NOMO-1 treated with DMSO at 0.1 percent for 48 hours (cell line): Measurements from ENCODE around the gene STK11.
A peak's percentile ranks its signal among the peaks of the same experiment; 100 is the strongest.

Experiments used
- DNase-seq: peaks from one replicate; lab custom pipeline; 2025; ENCODE audit not compliant: unreplicated experiment; lab: John Stamatoyannopoulos, UW

The STK11 gene

GRCh38 chr19:1272423-1273262 lies 67.1 kb downstream of the STK11 start:
- no peak for DNase-seq

DNA sequence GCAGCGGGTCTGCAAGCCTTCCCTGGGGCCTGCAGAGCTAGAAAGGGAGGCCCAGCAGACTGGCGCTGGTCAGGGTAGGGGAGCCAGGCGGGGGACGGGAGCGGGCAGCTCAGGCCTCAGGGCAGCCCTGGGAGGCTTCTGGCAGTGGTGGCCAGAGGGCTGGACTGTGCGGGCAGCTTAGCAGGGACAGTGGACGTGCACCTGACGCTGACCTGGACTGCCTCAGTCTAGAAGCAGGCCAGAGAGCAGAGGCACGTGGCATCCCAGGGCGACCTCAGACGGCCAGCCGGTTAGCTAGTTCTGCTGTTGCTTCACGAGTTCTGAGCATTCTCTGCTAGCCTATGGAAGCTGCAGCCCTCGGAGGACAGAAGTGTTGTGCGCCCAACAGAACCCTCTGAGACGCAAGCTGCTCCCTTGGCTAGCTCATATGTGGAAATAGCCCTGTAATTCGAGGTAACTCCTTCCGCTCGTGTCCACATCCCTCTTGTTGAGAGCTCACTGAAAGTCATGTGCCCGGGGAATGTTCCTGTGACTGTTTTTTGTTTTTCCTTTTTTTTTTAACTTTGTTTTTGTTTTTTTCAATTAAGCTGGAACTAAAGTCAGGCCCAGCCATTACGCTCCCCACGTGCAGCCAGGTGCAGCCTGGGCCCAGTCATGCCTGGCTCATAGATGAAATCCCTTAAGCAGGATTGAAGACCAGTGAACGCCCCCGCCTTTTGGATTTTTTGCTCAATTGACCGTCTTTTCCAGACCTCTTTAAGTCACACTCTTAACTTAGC lies 67.9 kb downstream of the STK11 start:
- no peak for DNase-seq

DNA sequence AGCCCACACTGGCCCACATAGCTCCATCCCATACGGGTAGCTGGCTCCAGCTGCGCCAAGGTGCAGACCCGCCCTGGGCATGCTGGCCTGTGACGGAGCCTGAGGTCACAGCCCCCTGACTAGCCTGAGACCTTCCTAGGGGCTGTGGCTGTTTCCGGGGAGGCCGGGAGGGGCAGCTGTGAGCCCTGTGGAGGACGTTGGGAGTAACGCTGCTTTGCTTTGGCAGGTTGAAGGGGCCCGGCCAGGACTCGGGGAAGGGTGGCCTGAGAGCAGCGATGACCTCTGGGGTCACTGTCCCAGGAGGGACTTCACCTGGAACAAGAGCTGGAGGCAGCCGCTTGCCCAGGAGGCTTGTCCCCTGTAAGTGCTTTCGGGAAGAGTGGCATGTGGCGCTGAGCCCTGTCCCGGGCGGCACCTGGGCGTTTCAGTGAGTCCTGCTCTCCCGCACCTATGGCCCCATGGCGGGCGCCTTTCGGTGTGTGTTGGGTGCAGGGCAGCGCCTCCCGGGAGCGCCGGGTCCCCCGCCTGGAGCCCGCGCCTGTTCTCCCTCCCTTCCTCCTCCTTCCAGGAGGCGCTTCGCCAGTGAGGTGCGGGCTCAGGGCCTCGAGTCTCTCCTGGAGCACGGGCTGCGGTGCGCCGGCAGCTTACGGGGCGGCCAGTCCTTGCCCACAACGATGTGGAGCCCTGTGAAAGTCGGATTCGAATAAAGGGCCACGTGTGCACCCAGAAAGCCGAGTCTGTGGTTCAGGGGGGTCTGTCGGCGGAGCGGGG lies 68.7 kb downstream of the STK11 start:
- DNase-seq = no peak

DNA sequence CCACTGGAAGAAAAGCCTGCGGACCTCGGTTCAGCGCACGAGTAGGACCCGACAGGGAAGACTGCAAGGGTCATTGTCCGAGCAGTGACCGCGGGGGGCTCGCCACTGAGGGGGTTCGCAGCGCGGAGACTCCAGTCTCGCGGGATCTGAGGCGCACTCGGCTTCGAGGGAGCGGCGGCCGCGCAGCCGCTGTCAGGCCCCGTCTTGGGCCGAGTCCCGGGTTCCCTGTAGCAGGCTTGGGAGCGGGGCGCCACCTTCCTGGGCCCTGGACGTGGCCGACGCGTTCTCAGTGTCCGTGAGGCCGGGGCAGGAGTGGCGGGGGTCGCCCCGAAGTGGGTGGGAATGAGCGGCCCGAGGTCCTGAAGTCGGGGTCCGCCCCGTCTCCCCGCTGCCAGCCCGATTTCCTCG lies 69.3 kb downstream of the STK11 start:
- DNase-seq = no peak

DNA sequence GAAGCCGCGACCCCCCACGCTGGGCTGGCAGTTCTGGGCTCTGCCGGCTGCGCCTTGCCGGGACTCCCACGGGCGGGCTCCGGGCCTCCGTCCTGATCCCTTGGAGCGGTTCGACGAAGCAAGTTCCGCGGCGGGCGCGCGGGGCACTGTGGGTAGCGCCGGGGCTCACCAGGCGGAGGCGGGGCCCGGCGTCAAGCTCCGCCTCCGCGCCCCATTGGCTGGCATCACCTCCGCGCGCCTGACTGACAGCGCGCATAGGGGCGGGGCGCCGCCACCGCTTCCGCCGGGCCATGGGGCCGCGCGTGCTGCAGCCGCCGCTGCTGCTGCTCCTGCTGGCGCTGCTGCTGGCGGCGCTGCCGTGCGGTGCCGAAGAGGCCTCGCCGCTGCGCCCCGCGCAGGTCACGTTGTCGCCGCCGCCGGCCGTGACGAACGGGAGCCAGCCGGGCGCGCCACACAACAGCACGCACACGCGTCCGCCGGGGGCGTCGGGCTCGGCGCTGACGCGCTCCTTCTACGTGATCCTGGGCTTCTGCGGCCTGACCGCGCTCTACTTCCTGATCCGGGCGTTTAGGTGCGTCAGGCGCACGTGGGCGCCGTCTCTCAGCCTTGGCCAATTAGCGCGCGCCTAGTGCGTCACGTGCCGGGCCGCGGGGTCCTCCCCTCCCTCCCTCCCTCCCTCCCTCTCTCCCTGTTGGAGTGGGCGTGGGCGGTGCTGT lies 69.8 kb downstream of the STK11 start, which contains the start of gene FAM174C:
FAM174C (plus strand) TSS at position 271 of the 716 bp plus-strand sequence; CDS start at position 291, 20 bp downstream.
- peak; percentile 92 for DNase-seq

- DNase-seq = no peak
Measured at GRCh38 chr19:1275976-1276627, 70.5 kb downstream of the STK11 start.

- no peak for DNase-seq
Measured at GRCh38 chr19:1276628-1277022, 71.0 kb downstream of the STK11 start.

- DNase-seq = no peak
Measured at GRCh38 chr19:1277061-1277460, 71.5 kb downstream of the STK11 start.
